ENCODE results near the gene MACROD1. TPM values are rescaled to one million over a fixed set of nuclear protein-coding genes. Genes with fewer than 3 reads are reported as not detected.

MACROD1 gene
- total and polyA plus RNA-seq, 9 donors: 21.1 to 50.2 (median 32.2) TPM

DNA sequence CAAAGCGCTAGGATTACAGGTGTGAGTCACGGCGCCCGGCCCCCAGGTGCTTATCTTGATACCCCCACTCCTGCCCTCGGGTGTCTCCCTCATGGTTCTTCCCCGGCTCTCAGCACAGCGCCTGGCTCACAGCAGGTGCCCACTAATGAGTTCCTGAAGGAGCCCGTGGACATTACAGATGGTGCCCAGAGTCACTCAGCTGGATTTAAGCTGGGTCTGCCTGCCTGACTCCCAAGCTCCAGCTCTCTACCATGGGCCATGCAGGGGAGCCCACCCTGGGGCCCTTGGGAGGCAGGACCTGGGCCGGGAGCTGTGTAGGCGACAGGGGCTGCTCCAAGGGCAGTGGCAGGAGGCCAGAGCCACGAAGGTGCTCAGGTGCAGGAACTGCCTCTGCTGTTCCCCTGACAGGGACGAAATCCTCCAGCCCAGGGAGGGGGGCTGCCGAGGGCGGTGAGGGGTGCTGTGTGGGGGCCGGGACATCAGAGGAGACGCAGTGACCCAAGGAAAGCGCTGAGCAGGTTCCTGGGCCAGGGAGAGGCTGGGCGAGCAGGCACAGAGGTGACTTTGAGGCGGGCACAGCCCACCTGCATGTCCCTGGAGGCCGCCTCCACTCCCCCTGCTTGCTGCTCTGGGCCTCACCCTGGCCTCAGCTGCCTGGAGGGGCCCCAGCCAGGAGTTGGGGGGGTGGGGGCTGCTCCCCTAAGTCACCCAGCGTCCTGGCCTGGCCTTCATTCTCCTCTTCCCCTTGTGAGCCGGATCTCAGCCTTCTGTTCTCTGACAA, 144.7 kb downstream of the MACROD1 start:
- WGBS, 3 donors: 82 to 84% (median 84%) methylated on average over 21 to 22 of the region's 22 CpGs
- TF ChIP-seq POLR2A (IDR thresholded peaks at IDR 0.05) (no peak), EP300 (IDR thresholded peaks at IDR 0.05) (no peak)
- TF ChIP-seq, protein P1, sequence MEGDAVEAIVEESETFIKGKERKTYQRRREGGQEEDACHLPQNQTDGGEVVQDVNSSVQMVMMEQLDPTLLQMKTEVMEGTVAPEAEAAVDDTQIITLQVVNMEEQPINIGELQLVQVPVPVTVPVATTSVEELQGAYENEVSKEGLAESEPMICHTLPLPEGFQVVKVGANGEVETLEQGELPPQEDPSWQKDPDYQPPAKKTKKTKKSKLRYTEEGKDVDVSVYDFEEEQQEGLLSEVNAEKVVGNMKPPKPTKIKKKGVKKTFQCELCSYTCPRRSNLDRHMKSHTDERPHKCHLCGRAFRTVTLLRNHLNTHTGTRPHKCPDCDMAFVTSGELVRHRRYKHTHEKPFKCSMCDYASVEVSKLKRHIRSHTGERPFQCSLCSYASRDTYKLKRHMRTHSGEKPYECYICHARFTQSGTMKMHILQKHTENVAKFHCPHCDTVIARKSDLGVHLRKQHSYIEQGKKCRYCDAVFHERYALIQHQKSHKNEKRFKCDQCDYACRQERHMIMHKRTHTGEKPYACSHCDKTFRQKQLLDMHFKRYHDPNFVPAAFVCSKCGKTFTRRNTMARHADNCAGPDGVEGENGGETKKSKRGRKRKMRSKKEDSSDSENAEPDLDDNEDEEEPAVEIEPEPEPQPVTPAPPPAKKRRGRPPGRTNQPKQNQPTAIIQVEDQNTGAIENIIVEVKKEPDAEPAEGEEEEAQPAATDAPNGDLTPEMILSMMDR (IDR thresholded peaks at IDR 0.05): no peak
- Histone ChIP-seq H3K36me3 (no peaks in the 10 kb centered on the region), H3K27me3 (no peaks in the 10 kb centered on the region), H3K4me3 (no peak overlapping the region), H3K27ac (no peak overlapping the region), H3K4me1 (ENCODE audit: insufficient read depth) (no peaks in the 10 kb centered on the region), H3K9me3 (no peaks in the 10 kb centered on the region)
- intact Hi-C loops (cut with DNase I): no loop called here
- no peak for DNase-seq

DNA sequence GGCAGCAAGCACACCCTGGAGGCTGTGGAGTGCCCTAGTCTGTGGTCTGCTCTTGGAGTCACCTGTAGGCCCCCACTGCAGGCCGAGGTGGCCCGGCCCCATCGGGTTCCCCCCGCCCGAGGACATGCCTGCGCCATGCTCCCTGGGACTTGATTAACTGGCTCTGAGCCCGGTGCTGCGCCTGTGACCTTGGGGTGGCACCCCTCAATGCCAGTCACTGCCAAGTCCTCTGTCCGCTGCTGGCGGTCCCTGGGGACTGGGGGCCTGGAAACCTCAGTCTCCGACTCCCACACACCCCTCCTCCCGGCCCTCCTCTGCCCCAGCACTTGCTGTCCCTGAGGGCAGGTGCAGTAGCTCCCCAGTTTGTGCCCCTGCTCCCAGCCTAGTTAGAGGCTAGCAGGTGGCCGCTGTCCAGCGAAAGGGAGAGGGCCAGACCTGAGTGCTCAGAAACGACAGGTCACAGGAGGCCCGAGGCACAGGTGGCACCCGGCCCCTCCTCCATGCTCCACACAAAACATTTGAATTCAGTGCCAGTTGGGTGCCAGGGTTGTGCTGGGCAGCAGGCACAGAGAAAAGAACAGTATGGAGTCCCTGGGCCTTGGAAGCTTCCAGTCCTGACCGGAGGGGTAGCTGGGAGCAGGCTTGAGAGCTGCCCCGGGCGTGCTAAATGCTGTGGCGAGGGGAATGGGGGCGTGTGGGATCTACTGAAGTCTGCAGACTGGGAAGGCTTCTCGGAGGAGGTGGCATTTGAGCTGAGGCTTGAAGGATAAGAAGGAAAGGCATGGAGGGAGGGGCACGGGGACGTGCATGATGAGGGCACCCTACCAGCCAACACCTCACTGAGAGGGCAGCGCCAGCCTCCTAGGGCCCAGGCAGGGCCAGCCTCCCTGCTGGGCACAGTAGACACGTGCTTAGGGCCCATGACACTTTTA, 146.5 kb downstream of the MACROD1 start:
- Histone ChIP-seq H3K4me1 (ENCODE audit: insufficient read depth) (no peaks in the 10 kb centered on the region), H3K27me3 (no peaks in the 10 kb centered on the region), H3K9me3 (no peaks in the 10 kb centered on the region), H3K36me3 (no peaks in the 10 kb centered on the region), H3K4me3 (no peak overlapping the region), H3K27ac (no peak overlapping the region)
- intact Hi-C loops (cut with DNase I): no loop called here
- whole genome bisulfite sequencing, 3 donors: 64 to 79% (median 65%) methylated on average over 21 to 27 of the region's 27 CpGs
- no peak for TF ChIP-seq POLR2A (IDR thresholded peaks at IDR 0.05)
- TF ChIP-seq, protein P1 (IDR thresholded peaks at IDR 0.05): no peak
- TF ChIP-seq EP300 (IDR thresholded peaks at IDR 0.05): no peak
- no peak for DNase-seq

DNA sequence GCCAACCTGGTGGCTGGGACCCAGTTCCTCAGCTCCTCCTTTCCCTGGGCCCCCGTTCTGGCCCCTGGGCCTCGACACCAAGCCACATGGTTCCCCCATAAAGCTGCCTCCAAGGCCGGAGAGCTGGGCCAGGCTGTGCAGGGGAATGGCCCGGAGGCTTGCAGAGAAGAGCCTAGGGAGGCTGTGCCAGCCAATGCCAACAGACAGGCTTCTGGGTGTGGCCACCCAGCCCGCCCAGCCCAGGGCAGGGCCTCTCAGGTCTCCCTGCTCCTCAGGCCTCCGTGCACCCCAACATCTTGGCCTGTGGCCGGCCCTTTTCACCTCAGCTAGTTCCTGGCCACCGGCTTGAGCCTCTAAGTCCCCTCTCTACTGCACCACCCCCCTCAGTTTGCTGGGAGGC, 147.6 kb downstream of the MACROD1 start:
- Histone ChIP-seq H3K27ac (no peak overlapping the region), H3K4me3 (no peak overlapping the region), H3K36me3 (no peaks in the 10 kb centered on the region), H3K4me1 (ENCODE audit: insufficient read depth) (no peaks in the 10 kb centered on the region), H3K27me3 (no peaks in the 10 kb centered on the region), H3K9me3 (no peaks in the 10 kb centered on the region)
- 82 to 88% (median 86%) methylated on average over 8 of the region's 8 CpGs for WGBS, 3 donors
- no peak for DNase-seq
- TF ChIP-seq, protein P1 (IDR thresholded peaks at IDR 0.05): no peak
- TF ChIP-seq EP300 (IDR thresholded peaks at IDR 0.05): no peak
- no peak for TF ChIP-seq POLR2A (IDR thresholded peaks at IDR 0.05)
- intact Hi-C loops (cut with DNase I): no loop called here

DNA sequence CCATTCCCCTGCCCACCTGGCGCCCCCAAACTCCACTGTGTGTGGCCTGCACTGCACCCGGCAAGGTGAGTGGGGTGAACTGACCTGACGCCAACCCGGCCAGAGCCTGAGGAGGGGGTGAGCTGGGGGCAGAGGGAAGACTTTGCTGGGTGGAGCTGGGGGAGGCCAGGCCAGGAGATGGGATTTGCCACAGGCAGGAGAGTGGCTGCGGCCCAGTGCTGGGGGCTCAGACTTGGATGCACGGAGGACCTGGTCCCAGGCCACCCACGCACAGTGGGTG, 148.0 kb downstream of the MACROD1 start:
- TF ChIP-seq POLR2A (IDR thresholded peaks at IDR 0.05): no peak
- no peak for TF ChIP-seq EP300 (IDR thresholded peaks at IDR 0.05)
- no peaks in the 10 kb centered on the region for H3K27me3 ChIP-seq
- DNase-seq: no peak
- no peaks in the 10 kb centered on the region for H3K4me1 ChIP-seq (ENCODE audit: insufficient read depth)
- no peak overlapping the region for H3K4me3 ChIP-seq
- WGBS, 3 donors: 71 to 88% (median 81%) methylated on average over 7 of the region's 7 CpGs
- H3K36me3 ChIP-seq: no peaks in the 10 kb centered on the region
- intact Hi-C loops (cut with DNase I): no loop called here
- H3K9me3 ChIP-seq: no peaks in the 10 kb centered on the region
- H3K27ac ChIP-seq: no peak overlapping the region
